MM.1S (cell line): ENCODE data around the gene AGBL4.
"Not testable (repeated sequence)": the region's sequence is repeated elsewhere in the genome, so short reads cannot be mapped to it uniquely, and the experiment has no call there.

Experiments used
- EZH2 ChIP-seq: fragments of 300-600 bp; sonication (generic); optimal IDR thresholded peaks from 2 replicates; pipeline ENCODE3; 2017; ENCODE audit warnings: low read depth, mild to moderate bottlenecking, antibody characterized with exemption, low read length, mixed read lengths
- EZH2phosphoT487 ChIP-seq: fragments of 300-600 bp; sonication (generic); IDR thresholded peaks from 2 replicates; pipeline ENCODE4 v1.6.1; 2018; ENCODE audit warnings: antibody characterized with exemption, low read length
- TF ChIP-seq, protein P1 (sequence below): fragments of 300-600 bp; sonication (generic); IDR thresholded peaks from 2 replicates; pipeline ENCODE4 v1.5.1; 2016; ENCODE audit warnings: antibody characterized with exemption, low read length, mixed read lengths

DNA sequence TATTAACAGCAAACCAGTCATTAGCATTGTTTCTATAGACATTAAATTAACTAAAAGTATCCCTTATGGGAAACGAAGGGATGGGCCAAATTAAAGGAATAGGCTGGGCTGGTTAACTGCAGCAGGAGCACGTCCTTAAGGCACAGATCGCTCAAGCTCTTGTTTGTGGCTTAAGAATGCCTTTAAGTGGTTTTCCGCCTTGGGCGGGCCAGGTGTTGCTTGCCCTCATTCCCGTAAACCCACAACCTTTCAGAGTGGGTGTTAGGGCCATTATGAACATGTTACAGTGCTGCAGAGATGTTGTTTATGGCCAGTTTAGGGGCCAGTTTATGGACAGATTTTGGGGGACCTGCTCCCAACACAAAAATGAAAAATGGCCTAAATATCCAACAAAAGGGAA, 1503.9 kb downstream of the AGBL4 start:
- TF ChIP-seq, protein P1, sequence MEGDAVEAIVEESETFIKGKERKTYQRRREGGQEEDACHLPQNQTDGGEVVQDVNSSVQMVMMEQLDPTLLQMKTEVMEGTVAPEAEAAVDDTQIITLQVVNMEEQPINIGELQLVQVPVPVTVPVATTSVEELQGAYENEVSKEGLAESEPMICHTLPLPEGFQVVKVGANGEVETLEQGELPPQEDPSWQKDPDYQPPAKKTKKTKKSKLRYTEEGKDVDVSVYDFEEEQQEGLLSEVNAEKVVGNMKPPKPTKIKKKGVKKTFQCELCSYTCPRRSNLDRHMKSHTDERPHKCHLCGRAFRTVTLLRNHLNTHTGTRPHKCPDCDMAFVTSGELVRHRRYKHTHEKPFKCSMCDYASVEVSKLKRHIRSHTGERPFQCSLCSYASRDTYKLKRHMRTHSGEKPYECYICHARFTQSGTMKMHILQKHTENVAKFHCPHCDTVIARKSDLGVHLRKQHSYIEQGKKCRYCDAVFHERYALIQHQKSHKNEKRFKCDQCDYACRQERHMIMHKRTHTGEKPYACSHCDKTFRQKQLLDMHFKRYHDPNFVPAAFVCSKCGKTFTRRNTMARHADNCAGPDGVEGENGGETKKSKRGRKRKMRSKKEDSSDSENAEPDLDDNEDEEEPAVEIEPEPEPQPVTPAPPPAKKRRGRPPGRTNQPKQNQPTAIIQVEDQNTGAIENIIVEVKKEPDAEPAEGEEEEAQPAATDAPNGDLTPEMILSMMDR: not testable (repeated sequence)
- not testable (repeated sequence) for TF ChIP-seq EZH2, EZH2phosphoT487
